Uterus (tissue), 4 donors: ENCODE results near the gene ERMAP. TPM values are rescaled to one million over a fixed set of nuclear protein-coding genes. Genes with fewer than 3 reads are reported as not detected.
"Not testable (repeated sequence)": the region's sequence is repeated elsewhere in the genome, so short reads cannot be mapped to it uniquely, and the experiment has no call there.

Experiments used
- DNase-seq, 2 donors: peaks; one replicate each; pipeline ENCODE4 v3.0.0-alpha.2; 2019 to 2020
- H3K27ac ChIP-seq, 2 donors: fragments of 200-600 bp; sonication (generic); 1 replicate in 1 of 2; 2 replicates in 1 of 2; pipeline ENCODE4 v1.5.1; 2016 to 2018
- H3K27me3 ChIP-seq, 2 donors: fragments of 200-600 bp; sonication (generic); one replicate each; pipeline ENCODE4 v1.5.1; 2018 to 2019; ENCODE audit warnings: control low read depth in 1 of 2
- H3K36me3 ChIP-seq, 2 donors: fragments of 200-600 bp; sonication (generic); one replicate each; pipeline ENCODE4 v1.5.1; 2019; ENCODE audit warnings: control low read depth in 1 of 2
- H3K4me1 ChIP-seq, 2 donors: fragments of 200-600 bp; sonication (generic); one replicate each; pipeline ENCODE4 v1.5.1; 2018 to 2019; ENCODE audit warnings: control low read depth in 1 of 2
- H3K4me3 ChIP-seq, 2 donors: fragments of 200-600 bp; sonication (generic); 1 replicate in 1 of 2; 2 replicates in 1 of 2; pipeline ENCODE4 v1.5.1; 2018 to 2019; ENCODE audit warnings: mild to moderate bottlenecking in 1 of 2
- H3K9me3 ChIP-seq, 2 donors: fragments of 200-600 bp; sonication (generic); one replicate each; pipeline ENCODE4 v1.5.1; 2019; ENCODE audit warnings: control low read depth in 1 of 2
- CTCF ChIP-seq, 4 experiments: fragments of 200-600 bp in 2 of 4; fragments of 450-650 bp in 2 of 4; sonication (generic) in 2 of 4; IDR thresholded peaks; one replicate each; pipeline ENCODE4 v1.5.1; 2016 to 2019; ENCODE audit warnings: antibody characterized with exemption in 4 of 4, mild to moderate bottlenecking in 2 of 4, moderate library complexity in 1 of 4
- POLR2A ChIP-seq, 2 donors: fragments of 450-650 bp; IDR thresholded peaks; one replicate each; pipeline ENCODE4 v1.6.1; 2016; ENCODE audit warnings: antibody characterized with exemption in 2 of 2, mild to moderate bottlenecking in 1 of 2, moderate library complexity in 1 of 2
- intact Hi-C: fragments of 100-400 bp; cut with DNase I; formaldehyde crosslinking; loops from one replicate; pipeline ENCODE4 v1.15.1; 2023; ENCODE audit warnings: low total_unique reads
- total RNA-seq, 4 donors: library from RNA; depleted of rRNA in 3 of 4; stranded (reverse); fragments of >200 nt in 3 of 4; gene quantifications; one replicate each; pipeline versions ENCODE4 v1.1.0 to v1.2.4, GENCODE V29; 2014 to 2023
- donor health status: DM: yes; HTN: yes; CAD: no.

The ERMAP gene
- total RNA-seq, 4 donors from 2014 or later: 0.59 to 16.0 (median 7.6) TPM

GRCh38 chr1:42873108-42873507 is 56.2 kb downstream of the ERMAP start:
- H3K9me3 ChIP-seq, DNase-seq, H3K36me3 ChIP-seq, H3K4me3 ChIP-seq, H3K4me1 ChIP-seq, intact Hi-C loops, H3K27me3 ChIP-seq, H3K27ac ChIP-seq: not testable (repeated sequence)

- no peak overlapping the region for H3K4me3 ChIP-seq
- no peak overlapping the region for H3K27ac ChIP-seq
- intact Hi-C loops: no loop called here
- H3K36me3 ChIP-seq: no peaks in the 10 kb centered on the region
- H3K4me1 ChIP-seq: no peaks in the 10 kb centered on the region
- no peak for TF ChIP-seq POLR2A (IDR thresholded peaks at IDR 0.05)
- TF ChIP-seq CTCF (IDR thresholded peaks at IDR 0.05): no peak
- no peaks in the 10 kb centered on the region for H3K27me3 ChIP-seq
- H3K9me3 ChIP-seq: no peaks in the 10 kb centered on the region
- no peak for DNase-seq
Observed at GRCh38 chr1:42873670-42874069, 56.7 kb downstream of the ERMAP start.

- Histone ChIP-seq H3K9me3 (no peaks in the 10 kb centered on the region), H3K4me1 (no peaks in the 10 kb centered on the region), H3K27me3 (no peaks in the 10 kb centered on the region), H3K36me3 (no peaks in the 10 kb centered on the region), H3K4me3 (no peak overlapping the region), H3K27ac (no peak overlapping the region)
- no peak for DNase-seq
- TF ChIP-seq POLR2A (IDR thresholded peaks at IDR 0.05) (no peak), CTCF (IDR thresholded peaks at IDR 0.05) (no peak)
- intact Hi-C loops: no loop called here
Observed at GRCh38 chr1:42876009-42876408, 59.1 kb downstream of the ERMAP start.

- intact Hi-C loops: no loop called here
- Histone ChIP-seq H3K4me1 (no peaks in the 10 kb centered on the region), H3K4me3 (no peak overlapping the region), H3K9me3 (no peaks in the 10 kb centered on the region), H3K36me3 (no peaks in the 10 kb centered on the region), H3K27ac (no peak overlapping the region), H3K27me3 (no peaks in the 10 kb centered on the region)
- DNase-seq: no peak
- TF ChIP-seq POLR2A (IDR thresholded peaks at IDR 0.05) (no peak), CTCF (IDR thresholded peaks at IDR 0.05) (no peak)
Observed at GRCh38 chr1:42877380-42877779, 60.5 kb downstream of the ERMAP start.

- TF ChIP-seq CTCF (IDR thresholded peaks at IDR 0.05): no peak
- TF ChIP-seq POLR2A (IDR thresholded peaks at IDR 0.05): no peak
- intact Hi-C loops: no loop called here
- no peak overlapping the region for H3K27ac ChIP-seq
- no peaks in the 10 kb centered on the region for H3K9me3 ChIP-seq
- H3K27me3 ChIP-seq: peaks cover 0 to 4% of the 10 kb centered on the region in 2 donors
- H3K4me1 ChIP-seq: no peaks in the 10 kb centered on the region
- H3K4me3 ChIP-seq: no peak overlapping the region
- DNase-seq: no peak
- no peaks in the 10 kb centered on the region for H3K36me3 ChIP-seq
Observed at GRCh38 chr1:42880384-42880783, 63.5 kb downstream of the ERMAP start.

- intact Hi-C loops: no loop called here
- no peak for TF ChIP-seq CTCF (IDR thresholded peaks at IDR 0.05)
- TF ChIP-seq POLR2A (IDR thresholded peaks at IDR 0.05): no peak
- H3K9me3 ChIP-seq: no peaks in the 10 kb centered on the region
Observed at GRCh38 chr1:42886046-42886739, 69.3 kb downstream of the ERMAP start.

More at GRCh38 chr1:42886046-42886739, 69.3 kb downstream of the ERMAP start:
- no peak overlapping the region for H3K27ac ChIP-seq
- H3K36me3 ChIP-seq: no peaks in the 10 kb centered on the region
- peaks cover 0 to 4% of the 10 kb centered on the region in 2 donors for H3K27me3 ChIP-seq
- H3K4me3 ChIP-seq: no peak overlapping the region
- H3K4me1 ChIP-seq: no peaks in the 10 kb centered on the region
- no peak for DNase-seq
